Measurements from ENCODE around the gene FMO5.
"Not testable (repeated sequence)": the region's sequence is repeated elsewhere in the genome, so short reads cannot be mapped to it uniquely, and the experiment has no call there.

FMO5 gene

DNA sequence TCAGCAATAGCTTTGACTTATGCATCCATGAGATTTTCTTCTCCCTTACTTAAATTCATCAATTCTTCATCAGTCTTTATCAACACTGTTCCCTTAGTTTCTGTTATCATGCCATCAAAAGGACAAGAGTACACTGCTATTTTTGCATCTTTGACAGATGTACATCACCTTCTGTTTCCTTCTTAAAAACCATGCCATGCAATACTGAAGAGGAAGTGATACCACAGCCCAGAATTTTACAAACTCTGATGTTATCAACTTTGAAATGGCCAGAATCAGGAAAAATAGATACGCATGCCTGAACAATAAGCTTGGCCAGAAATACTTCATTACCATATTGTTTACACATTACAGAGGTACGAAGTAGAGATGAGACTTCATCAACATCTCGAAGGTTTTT is 21.1 kb downstream of the FMO5 start:
- no peak for DNase-seq

DNA sequence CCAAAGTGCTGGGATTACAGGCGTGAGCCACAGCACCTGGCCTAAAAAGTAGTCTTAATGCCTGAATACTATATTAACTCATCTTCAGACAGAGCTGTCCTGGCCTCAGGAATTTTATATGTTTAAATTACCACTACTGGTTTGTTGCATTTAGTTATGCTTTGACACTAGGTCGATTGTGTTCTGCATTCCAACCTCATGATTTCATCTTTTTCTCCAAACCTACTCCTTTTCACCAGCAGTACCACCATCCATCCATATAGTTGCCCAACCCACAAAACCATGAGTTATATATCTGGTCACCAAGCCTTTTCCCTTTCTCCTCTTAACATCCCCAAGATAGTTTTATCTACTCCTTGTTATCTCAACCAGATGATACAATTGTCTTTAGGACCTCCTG is 22.6 kb downstream of the FMO5 start:
- DNase-seq: no peak

GRCh38 chr1:147201786-147202185 is 23.4 kb downstream of the FMO5 start:
- DNase-seq: no peak

GRCh38 chr1:147201276-147201675 is 23.9 kb downstream of the FMO5 start:
- no peak for DNase-seq

DNA sequence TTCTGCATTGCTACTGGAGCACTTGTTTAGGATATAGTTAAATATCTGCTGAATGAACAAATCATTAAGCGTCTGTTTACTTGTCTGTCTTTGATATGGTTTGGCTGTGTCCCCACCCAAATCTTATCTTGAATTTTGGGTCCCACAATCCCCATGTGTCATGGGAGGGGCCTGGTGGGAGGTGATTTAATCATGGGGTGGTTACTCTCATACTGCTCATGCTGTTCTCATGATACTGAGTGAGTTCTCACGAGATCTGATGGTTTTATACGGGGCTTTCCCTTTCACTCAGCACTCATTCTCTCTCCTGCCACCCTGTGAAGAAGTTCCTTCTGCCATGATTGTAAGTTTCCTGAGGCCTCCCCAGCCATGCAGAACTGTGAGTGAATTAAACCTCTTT is 27.8 kb downstream of the FMO5 start:
- not testable (repeated sequence) for DNase-seq

- DNase-seq: no peak
Observed at GRCh38 chr1:147189514-147189913, 35.6 kb downstream of the FMO5 start.

DNA sequence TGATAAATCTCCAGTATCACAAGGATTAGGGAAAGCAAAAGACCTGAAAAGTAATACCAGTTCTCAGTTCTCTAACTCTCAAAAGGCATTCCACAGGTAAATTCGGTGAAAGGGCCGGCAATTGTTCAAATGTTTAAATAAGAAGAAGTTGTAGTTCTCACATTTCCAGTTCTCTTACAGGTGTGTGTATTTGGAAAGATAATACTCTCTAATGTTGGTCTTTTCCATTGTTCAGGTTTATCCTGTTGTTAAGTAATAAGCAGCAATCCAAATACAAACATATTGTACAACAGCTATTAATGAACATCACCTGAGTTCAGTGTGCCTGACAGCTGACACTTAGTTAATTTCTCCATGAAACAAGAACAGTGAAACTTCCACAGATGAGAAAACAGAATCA is 39.7 kb downstream of the FMO5 start:
- DNase-seq: no peak

DNA sequence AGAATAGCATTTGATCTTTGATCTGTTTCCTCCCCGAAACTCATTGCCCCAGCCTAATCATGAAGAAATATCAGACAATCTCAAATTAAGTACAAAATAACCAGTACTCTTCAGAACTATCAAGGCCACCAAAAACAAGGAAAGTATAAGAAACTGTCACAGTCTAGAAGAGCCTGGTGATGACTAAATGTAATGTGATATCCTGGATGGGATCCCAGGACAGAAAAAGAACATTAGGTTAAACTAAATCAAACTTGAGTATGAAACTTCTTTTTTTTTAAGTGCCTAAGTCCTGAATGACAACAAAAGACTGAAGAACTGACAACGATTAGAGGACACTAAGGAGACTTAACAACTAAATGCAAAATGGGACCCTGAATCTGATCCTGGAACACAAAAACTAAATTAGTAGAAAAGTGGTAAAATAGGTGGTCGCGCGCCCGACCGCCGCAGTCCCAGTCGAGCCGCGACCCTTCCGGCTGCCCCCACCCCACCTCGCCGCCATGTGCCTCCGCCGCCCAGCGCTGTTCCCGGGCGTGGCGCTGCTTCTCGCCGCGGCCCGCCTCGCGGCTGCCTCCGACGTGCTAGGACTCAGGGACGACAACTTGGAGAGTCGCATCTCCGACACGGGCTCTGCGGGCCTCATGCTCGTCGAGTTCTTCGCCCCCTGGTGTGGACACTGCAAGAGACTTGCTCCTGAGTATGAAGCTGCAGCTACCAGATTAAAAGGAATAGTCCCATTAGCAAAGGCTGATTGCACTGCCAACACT is 47.3 kb downstream of the FMO5 start:
- no peak for DNase-seq

GRCh38 chr1:147172168-147173016 is 52.7 kb downstream of the FMO5 start, which contains the start of gene PRKAB2:
TSS of gene PRKAB2 (minus strand) at chr1:147172470. CDS start at chr1:147172144, 326 bp downstream.
- peak; percentile 94 to 97 for DNase-seq

DNA sequence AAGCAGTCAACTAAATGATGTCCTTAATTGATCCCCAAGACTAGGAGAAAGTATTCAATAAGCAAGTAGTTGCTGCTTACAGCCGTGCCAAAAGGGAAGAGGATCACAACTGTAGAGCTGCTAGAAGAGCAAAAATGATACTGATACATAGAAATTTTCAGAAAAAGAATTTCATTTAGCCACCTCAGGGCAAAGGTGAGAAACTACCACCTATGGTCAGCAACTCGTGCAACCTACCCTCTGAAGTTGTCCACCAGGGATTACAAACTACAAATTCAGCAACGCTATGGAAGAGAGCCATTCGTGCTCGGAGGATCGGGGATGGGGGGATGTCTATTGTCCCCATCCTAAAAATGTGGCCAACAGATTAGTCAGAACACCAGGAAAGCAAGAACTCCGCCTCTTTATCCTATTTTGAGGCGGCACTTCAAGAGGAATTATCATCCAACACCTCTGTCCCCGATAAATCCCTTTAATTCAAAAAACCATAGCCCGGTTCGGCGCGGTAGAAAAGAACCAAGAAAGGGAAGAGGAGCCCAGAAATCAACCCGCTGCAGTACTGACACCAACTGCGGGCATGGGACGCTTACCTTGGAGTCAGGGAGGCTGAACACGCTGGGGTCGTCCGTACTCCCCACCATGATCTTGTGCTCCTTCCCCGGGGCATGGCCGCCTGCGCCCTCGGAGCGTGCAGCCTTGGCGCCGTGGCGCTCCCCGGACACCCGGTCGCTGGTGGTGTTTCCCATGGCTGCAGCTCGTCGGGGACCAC is 53.6 kb downstream of the FMO5 start:
- no peak for DNase-seq

DNA sequence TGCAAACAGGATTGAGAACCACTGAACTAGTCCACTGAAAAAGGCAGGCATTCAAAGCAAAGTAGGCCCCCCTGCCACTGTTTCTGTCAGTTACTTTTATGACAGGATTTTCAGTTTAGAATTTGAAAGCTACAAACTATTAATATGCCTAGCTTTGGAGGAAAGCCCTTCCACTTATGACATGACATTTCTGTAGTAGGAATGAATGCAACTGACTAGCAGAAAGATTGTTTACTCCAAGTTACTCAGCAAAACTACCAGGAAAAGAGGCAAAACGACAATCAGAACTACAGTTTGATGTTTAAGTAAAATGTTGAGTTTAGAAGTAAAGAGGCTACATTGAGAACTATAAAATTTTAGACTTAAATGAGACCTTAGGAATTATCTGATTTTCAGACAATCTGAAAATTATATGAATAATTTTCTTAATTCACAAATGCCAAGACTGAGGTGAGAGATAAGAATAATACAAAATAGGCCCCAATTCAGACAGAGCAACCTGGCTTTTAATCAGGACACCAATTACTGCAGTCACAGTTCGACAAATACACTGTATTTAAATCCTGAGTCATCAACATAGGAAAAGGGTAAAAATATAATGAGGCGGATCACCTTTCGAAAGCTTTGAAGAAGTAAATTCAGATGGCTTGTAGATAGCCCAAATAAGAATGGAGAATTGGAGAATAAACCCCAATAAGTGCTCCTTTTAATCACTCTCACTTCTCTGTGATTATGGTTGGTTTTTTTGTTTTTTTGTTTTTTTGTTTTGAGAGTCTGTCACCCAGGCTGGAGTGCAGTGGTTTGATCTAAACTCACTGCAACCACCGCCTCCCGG is 55.1 kb downstream of the FMO5 start:
- no peak for DNase-seq

- no peak for DNase-seq
Observed at GRCh38 chr1:147169171-147169570, 56.0 kb downstream of the FMO5 start.

DNA sequence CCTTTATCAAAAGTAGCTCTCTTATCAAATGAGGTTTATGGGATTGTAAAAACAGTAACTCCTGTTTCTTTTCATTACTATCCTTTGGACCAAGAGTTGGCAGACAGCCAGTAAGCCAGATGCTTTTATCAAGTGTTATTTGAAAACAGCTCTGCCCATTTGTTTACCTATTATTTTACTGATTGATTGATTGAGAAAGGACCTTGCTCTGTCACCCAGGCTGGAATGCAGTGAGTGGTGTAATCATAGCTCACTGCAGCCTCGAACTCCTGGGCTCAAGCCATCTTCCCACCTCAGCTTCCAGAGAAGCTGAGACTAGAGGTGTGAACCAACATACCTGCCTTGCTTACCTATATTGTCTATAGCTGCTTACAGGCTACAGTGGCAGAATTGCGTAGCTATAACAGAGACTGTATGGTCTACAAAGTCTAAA is 56.5 kb downstream of the FMO5 start:
- DNase-seq: peak in 1 of 2 experiments; percentile 46

DNA sequence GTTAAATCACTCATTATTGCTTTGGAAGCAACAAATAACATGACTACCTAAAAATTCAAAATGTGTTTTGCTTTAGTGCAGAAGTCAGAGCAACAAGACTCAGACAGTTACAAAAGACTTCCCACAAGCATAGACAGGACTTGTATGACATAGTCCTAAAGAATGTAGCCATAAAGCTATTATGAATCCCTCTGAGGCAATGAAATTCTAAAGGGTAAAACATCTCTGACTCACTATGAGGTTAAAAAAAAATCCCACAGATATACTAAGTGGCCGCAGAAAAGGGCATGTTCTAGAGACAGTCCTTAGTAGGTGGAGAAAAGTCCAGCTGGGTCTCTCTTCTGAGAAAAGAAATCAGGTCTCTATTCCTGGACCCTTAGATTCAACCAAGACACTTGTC is 57.8 kb downstream of the FMO5 start:
- DNase-seq: no peak

DNA sequence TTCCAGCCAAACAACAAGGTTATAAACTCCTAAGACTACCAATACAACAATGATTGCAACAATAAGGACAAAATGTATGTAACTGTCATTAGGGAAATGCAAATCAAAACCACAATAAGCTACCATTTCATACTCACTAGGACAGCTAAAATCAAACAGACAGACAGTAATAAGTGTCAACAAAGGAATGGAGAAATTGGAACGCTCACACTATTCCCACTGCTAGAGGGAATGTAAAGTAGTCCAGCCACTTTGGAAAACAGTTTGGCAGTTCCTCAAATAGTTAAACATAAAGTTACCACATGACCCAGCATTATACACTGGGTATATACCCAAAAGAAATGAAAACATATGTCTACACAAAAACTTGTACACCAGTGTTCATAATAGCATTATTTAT is 62.1 kb downstream of the FMO5 start:
- DNase-seq: no peak

- no peak for DNase-seq
Observed at GRCh38 chr1:147162093-147162492, 63.0 kb downstream of the FMO5 start.

GRCh38 chr1:147157116-147157515 is 68.0 kb downstream of the FMO5 start:
- not testable (repeated sequence) for DNase-seq

- DNase-seq: no peak
Observed at GRCh38 chr1:147156642-147157041, 68.5 kb downstream of the FMO5 start.

DNA sequence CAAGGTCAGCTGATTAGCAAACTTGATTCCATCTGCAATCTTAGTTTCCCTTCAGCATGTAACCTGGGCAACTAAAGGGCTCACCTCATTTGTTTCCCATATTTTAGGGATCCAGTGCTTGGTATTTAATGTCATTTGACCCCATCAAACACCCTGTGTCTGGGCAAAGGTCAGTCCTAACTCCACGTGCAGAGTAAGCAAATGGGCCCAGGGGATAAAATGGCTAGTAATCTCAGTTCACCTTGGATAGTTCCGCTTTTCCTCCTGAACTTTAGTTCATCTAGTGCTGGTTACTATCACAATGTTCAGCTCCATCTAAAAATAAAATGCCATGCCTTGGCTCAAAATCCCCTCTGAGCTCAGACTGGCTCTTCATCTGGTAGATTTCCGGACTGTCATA is 72.4 kb downstream of the FMO5 start:
- no peak for DNase-seq

DNA sequence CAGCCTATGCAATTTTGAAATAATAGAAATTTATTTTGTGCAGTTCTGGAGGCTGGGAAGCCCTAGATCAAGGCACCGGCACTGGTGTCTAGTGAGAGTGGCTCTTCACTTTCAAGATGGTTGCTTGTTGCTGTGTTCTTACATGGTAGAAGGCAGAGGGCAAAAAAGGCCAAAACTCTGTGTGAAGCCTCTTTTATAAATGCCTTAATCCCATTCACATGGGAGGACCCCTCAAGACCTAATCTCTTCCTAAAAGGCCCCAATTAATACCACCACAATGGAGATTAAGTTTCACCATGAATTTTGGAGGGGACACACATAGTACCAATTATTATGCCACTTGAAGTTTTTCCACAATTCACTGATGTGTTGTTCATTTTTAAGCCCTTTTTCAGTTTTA is 73.9 kb downstream of the FMO5 start:
- no peak for DNase-seq

DNA sequence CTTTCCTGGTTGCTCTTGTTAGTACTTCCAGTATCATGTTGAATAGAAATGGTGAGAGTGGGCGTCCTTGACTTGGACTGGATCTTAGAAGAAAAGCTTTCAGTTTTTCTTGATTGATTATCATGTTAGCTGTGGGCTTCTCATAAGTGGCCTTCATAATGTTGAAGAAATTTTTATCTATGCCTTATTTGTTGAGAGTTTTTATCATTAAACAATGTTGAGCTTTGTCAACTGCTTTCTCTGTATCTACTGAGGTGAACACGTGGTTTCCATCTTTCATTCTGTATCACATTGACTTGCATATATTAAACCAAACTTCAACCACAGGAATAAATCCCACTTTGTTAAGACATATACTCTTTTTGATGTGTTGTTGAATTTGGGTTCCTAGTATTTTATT is 82.3 kb downstream of the FMO5 start:
- DNase-seq: no peak
